Neuronal stem cell (in vitro differentiated cells): ENCODE results near the gene TRABD.

Experiments used
- DNase-seq: peaks from one replicate; pipeline ENCODE4 v3.0.0-alpha.2; 2013; ENCODE audit warnings: low spot score
- H2AFZ ChIP-seq: one replicate; pipeline ENCODE4 v1.6.1; 2013; ENCODE audit warnings: mild to moderate bottlenecking, low read length, inconsistent platforms
- H2AK5ac ChIP-seq: 2 replicates; pipeline ENCODE4 v1.6.1; 2013; ENCODE audit warnings: low read depth, mild to moderate bottlenecking, inconsistent platforms, low read length, moderate library complexity, mixed read lengths
- H2BK120ac ChIP-seq: 2 replicates; pipeline ENCODE4 v1.6.1; 2013; ENCODE audit warnings: low read depth, mild to moderate bottlenecking, inconsistent platforms, low read length, moderate library complexity, mixed read lengths
- H2BK12ac ChIP-seq: one replicate; pipeline ENCODE4 v1.6.1; 2013; ENCODE audit warnings: low read length, inconsistent platforms
- H2BK15ac ChIP-seq: 2 replicates; pipeline ENCODE4 v1.6.1; 2013; ENCODE audit warnings: mild to moderate bottlenecking, low read length, inconsistent platforms, mixed read lengths
- H2BK5ac ChIP-seq: one replicate; pipeline ENCODE4 v1.6.1; 2013; ENCODE audit warnings: inconsistent platforms, mild to moderate bottlenecking, low read length, moderate library complexity
- H3K14ac ChIP-seq: one replicate; pipeline ENCODE4 v1.6.1; 2013; ENCODE audit warnings: low read length, inconsistent platforms
- H3K18ac ChIP-seq: 2 replicates; pipeline ENCODE4 v1.6.1; 2013; ENCODE audit warnings: low read length, inconsistent platforms
- H3K23ac ChIP-seq: 2 replicates; pipeline ENCODE4 v1.6.1; 2013; ENCODE audit warnings: low read depth, mild to moderate bottlenecking, mixed read lengths, low read length, inconsistent platforms; ENCODE audit not compliant: poor library complexity
- H3K27ac ChIP-seq: replicated peaks from 3 replicates; pipeline ENCODE4 v1.5.1; 2013; ENCODE audit warnings: low read length, inconsistent platforms
- H3K27me3 ChIP-seq, 3 experiments: 2 replicates each; pipeline ENCODE4 v1.6.1; 2013; ENCODE audit warnings: low read length in 3 of 3, mild to moderate bottlenecking in 2 of 3, inconsistent platforms in 1 of 3, low read depth in 1 of 3, mixed read lengths in 1 of 3, moderate library complexity in 1 of 3; ENCODE audit not compliant: control insufficient read depth in 3 of 3, insufficient read depth in 3 of 3
- H3K36me3 ChIP-seq, 2 donors: replicated peaks in 1 of 2; 2 replicates each; pipeline ENCODE4 v1.6.1; 2013; ENCODE audit warnings: low read length in 2 of 2; ENCODE audit not compliant: control insufficient read depth in 2 of 2, insufficient read depth in 2 of 2
- H3K4ac ChIP-seq: 2 replicates; pipeline ENCODE4 v1.6.1; 2013; ENCODE audit warnings: inconsistent platforms, mild to moderate bottlenecking, low read length, moderate library complexity
- H3K4me1 ChIP-seq, 2 donors: 1 replicate in 1 of 2; 2 replicates in 1 of 2; pipeline ENCODE4 v1.6.1; 2013; ENCODE audit warnings: low read length in 2 of 2, low read depth in 1 of 2; ENCODE audit not compliant: control insufficient read depth in 2 of 2, insufficient read depth in 1 of 2
- H3K4me2 ChIP-seq: one replicate; pipeline ENCODE4 v1.6.1; 2013; ENCODE audit warnings: mild to moderate bottlenecking, low read length, inconsistent platforms; ENCODE audit not compliant: insufficient read depth, poor library complexity, severe bottlenecking
- H3K4me3 ChIP-seq, 2 donors: 2 replicates each; pipeline ENCODE4 v1.5.1; 2013; ENCODE audit warnings: low read length in 2 of 2, mild to moderate bottlenecking in 2 of 2, inconsistent platforms in 1 of 2, moderate library complexity in 1 of 2
- H3K79me1 ChIP-seq: one replicate; pipeline ENCODE4 v1.6.1; 2013; ENCODE audit warnings: low read depth, mild to moderate bottlenecking, inconsistent platforms, low read length, moderate library complexity
- H3K9ac ChIP-seq: one replicate; pipeline ENCODE4 v1.6.1; 2013; ENCODE audit warnings: mild to moderate bottlenecking, low read depth, low read length, inconsistent platforms; ENCODE audit not compliant: poor library complexity
- H3K9me3 ChIP-seq, 2 donors: replicated peaks in 1 of 2; 2 replicates each; pipeline versions ENCODE3 to v1.6.1; 2013; ENCODE audit warnings: low read length in 2 of 2, mild to moderate bottlenecking in 2 of 2, inconsistent platforms in 1 of 2, low read depth in 1 of 2, mixed read lengths in 1 of 2, moderate library complexity in 1 of 2; ENCODE audit not compliant: control insufficient read depth in 2 of 2, insufficient read depth in 1 of 2
- H4K8ac ChIP-seq: one replicate; pipeline ENCODE4 v1.6.1; 2013; ENCODE audit warnings: low read depth, mild to moderate bottlenecking, inconsistent platforms, low read length, moderate library complexity
- H4K91ac ChIP-seq: one replicate; pipeline ENCODE4 v1.6.1; 2013; ENCODE audit warnings: low read length, low read depth, mild to moderate bottlenecking, inconsistent platforms; ENCODE audit not compliant: poor library complexity
- WGBS, 2 donors: extraction: QIAGEN DNeasy Blood & Tissue Kit; methylation state at CpG; one replicate each; pipeline ENCODE4 v1.1.7; 2013; ENCODE audit warnings: missing lambda C conversion rate in 2 of 2, mixed read lengths in 1 of 2; ENCODE audit not compliant: insufficient read length in 2 of 2, insufficient replicate concordance in 1 of 2; ENCODE audit errors: extremely low coverage in 2 of 2; 5-methylcytosine and 5-hydroxymethylcytosine counted together

The TRABD gene

GRCh38 chr22:50208939-50209892 lies 23.5 kb downstream of the TRABD start:
- no peak overlapping the region for H2BK120ac ChIP-seq
- H2BK12ac ChIP-seq, result no peak overlapping the region
- no peak overlapping the region for H2AK5ac ChIP-seq
- peaks cover 0 to 8% of the 10 kb centered on the region in 2 donors for H3K4me1 ChIP-seq
- H3K79me1 ChIP-seq, result peaks cover 5% of the 10 kb centered on the region
- no peak overlapping the region for H3K4ac ChIP-seq
- H3K9me3 ChIP-seq, result peaks cover 0 to 2% of the 10 kb centered on the region in 2 donors
- H3K36me3 ChIP-seq, result peaks cover 34 to 78% of the 10 kb centered on the region in 2 donors
- H2AFZ ChIP-seq, result no peak overlapping the region
- H3K4me2 ChIP-seq, result no peak overlapping the region
- DNase-seq, result no peak
- H3K27ac ChIP-seq, result no peak overlapping the region
- H3K4me3 ChIP-seq, result no peak overlapping the region
- no peak overlapping the region for H4K91ac ChIP-seq
- no peak overlapping the region for H3K14ac ChIP-seq
- H4K8ac ChIP-seq, result peak overlapping the region; percentile 23
- no peak overlapping the region for H2BK5ac ChIP-seq
- peak overlapping the region; percentile 21 for H3K18ac ChIP-seq
- no CpG with 5 or more reads among the region's 31 CpGs for WGBS, 2 donors
- H3K27me3 ChIP-seq, result no peaks in the 10 kb centered on the region
- peak overlapping the region; percentile 43 for H3K23ac ChIP-seq
- H2BK15ac ChIP-seq, result no peak overlapping the region
- H3K9ac ChIP-seq, result peak overlapping the region; percentile 74

DNA sequence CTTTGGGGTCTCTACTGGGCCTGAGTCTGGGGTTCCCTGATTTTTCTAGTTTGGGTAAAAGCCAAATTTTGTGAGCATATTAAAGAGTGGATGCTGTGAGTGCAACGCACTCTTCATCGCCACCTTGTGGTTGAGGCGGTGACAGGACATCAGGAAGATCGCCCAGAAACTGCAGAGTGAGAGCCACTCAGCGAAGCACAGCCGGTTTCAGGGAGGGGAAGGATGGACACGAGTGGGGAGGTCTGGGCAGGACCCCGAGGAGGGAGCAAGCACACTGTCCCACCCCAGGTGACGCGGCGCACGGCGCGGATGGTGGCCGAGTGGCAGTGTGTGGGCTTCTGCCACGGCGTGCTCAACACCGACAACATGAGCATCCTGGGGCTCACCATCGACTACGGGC lies 24.2 kb downstream of the TRABD start:
- Histone ChIP-seq H2BK12ac (no peak overlapping the region), H3K18ac (no peak overlapping the region), H2BK5ac (no peak overlapping the region), H3K27me3 (no peaks in the 10 kb centered on the region), H3K14ac (no peak overlapping the region), H3K79me1 (peaks cover 5% of the 10 kb centered on the region), H3K4me3 (no peak overlapping the region), H3K23ac (no peak overlapping the region), H3K4ac (no peak overlapping the region), H3K9me3 (peaks cover 0 to 2% of the 10 kb centered on the region in 2 donors), H4K8ac (no peak overlapping the region), H2BK15ac (no peak overlapping the region), H3K27ac (no peak overlapping the region), H4K91ac (no peak overlapping the region), H2BK120ac (no peak overlapping the region), H3K4me1 (peaks cover 0 to 8% of the 10 kb centered on the region in 2 donors), H3K4me2 (no peak overlapping the region), H3K9ac (peak overlapping the region; percentile 72), H2AK5ac (no peak overlapping the region), H3K36me3 (peaks cover 36 to 78% of the 10 kb centered on the region in 2 donors), H2AFZ (no peak overlapping the region)
- WGBS, 2 donors, result no CpG with 5 or more reads among the region's 20 CpGs
- no peak for DNase-seq

DNA sequence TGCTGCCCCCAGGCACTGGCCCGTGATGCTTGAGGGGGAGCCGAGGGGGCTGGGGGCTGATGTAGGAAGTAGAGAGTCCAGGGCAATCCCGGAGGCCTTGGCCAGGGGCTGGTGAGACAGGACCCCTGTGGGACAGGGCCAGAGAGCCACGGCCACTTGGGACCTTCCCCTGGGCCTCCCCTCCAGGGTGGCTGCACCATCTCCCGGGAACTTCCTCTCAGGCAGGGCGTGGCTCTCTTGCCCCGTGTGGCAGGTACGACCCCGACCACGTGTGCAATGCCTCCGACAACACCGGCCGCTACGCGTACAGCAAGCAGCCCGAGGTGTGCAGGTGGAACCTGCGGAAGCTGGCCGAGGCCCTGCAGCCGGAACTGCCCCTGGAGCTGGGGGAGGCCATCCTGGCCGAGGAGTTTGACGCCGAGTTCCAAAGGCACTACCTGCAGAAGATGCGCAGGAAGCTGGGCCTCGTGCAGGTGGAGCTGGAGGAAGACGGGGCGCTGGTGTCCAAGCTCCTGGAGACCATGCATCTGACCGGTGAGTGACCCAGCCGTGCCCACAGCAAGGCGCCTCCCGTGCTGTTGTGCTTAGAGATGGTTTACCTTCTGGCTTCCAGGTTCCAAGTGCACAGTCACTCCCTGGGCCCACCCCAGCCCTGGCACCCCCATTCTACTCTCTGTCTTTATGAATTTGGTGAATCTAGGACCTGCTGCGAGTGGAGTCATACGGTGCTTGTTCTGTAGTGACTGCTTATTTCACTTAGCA lies 24.8 kb downstream of the TRABD start:
- Histone ChIP-seq H3K4me2 (no peak overlapping the region), H2BK120ac (no peak overlapping the region), H3K79me1 (peaks cover 4% of the 10 kb centered on the region), H2BK12ac (peak overlapping the region; percentile 59), H3K4me3 (no peak overlapping the region), H2AK5ac (no peak overlapping the region), H3K27ac (no peak overlapping the region), H3K18ac (no peak overlapping the region), H4K8ac (no peak overlapping the region), H2BK5ac (peak overlapping the region; percentile 63), H3K36me3 (peaks cover 41 to 78% of the 10 kb centered on the region in 2 donors), H3K14ac (no peak overlapping the region), H4K91ac (no peak overlapping the region), H3K9ac (no peak overlapping the region), H3K9me3 (peaks cover 0 to 2% of the 10 kb centered on the region in 2 donors), H3K23ac (no peak overlapping the region), H2BK15ac (no peak overlapping the region), H3K27me3 (no peaks in the 10 kb centered on the region), H2AFZ (no peak overlapping the region), H3K4me1 (peaks cover 0 to 8% of the 10 kb centered on the region in 2 donors), H3K4ac (no peak overlapping the region)
- WGBS, 2 donors, result no CpG with 5 or more reads among the region's 32 CpGs
- no peak for DNase-seq

DNA sequence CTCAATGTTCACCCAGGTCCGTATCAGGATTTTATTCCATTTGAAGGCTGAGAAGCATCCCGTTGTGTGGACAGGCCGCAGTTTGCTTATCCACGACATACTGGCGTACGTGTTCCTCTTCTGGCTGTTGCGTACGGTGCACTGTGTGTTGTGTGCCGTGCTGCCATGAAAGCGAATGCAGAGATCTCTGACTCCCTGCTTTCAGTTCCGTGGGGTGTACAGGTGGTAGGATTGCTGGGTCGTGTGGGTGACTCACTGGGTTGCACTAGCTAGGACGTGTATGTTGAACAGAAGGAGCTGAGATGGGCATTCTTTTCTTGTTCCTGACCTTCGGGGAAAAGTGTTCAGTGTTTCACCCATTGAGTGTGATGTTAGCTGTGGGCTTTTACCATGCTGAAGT lies 25.4 kb downstream of the TRABD start:
- Histone ChIP-seq H2BK5ac (no peak overlapping the region), H3K4ac (no peak overlapping the region), H2BK120ac (no peak overlapping the region), H3K27me3 (no peaks in the 10 kb centered on the region), H3K79me1 (peaks cover 3% of the 10 kb centered on the region), H3K36me3 (peaks cover 43 to 81% of the 10 kb centered on the region in 2 donors), H3K14ac (no peak overlapping the region), H4K8ac (no peak overlapping the region), H3K23ac (no peak overlapping the region), H2BK12ac (no peak overlapping the region), H2AFZ (no peak overlapping the region), H3K9ac (no peak overlapping the region), H4K91ac (no peak overlapping the region), H3K4me2 (no peak overlapping the region), H3K4me1 (peaks cover 0 to 8% of the 10 kb centered on the region in 2 donors), H3K4me3 (no peak overlapping the region), H3K27ac (no peak overlapping the region), H3K9me3 (peaks cover 0 to 2% of the 10 kb centered on the region in 2 donors), H3K18ac (no peak overlapping the region), H2BK15ac (no peak overlapping the region), H2AK5ac (no peak overlapping the region)
- WGBS, 2 donors, result no CpG with 5 or more reads among the region's 14 CpGs
- DNase-seq, result no peak
